GM18951 (cell line): ENCODE data around the gene GDAP1L1.

Source experiments
- POLR2A ChIP-seq: IDR thresholded peaks from 4 replicates; pipeline ENCODE4 v1.6.1; 2011; ENCODE audit warnings: mild to moderate bottlenecking; ENCODE audit not compliant: insufficient read length, insufficient read depth; ENCODE audit errors: extremely low read depth
- in situ Hi-C: fragments of 300-500 bp; cut with MboI; formaldehyde crosslinking; loops from one replicate; pipeline ENCODE4 v1.12.0; 2022; ENCODE audit warnings: low sequenced_read_pairs, mixed read lengths, inconsistent platforms; ENCODE audit not compliant: unreplicated experiment

Gene GDAP1L1

GRCh38 chr20:44247131-44247571 is at the start of gene GDAP1L1:
Gene GDAP1L1, plus strand, starts transcription at chr20:44247308. Its CDS starts 27 bp downstream, at chr20:44247335.
- in situ Hi-C loops, result no loop called here
- TF ChIP-seq POLR2A, result no peak

GRCh38 chr20:44198872-44199271 is 48.2 kb upstream of the GDAP1L1 start:
- in situ Hi-C loops, result no loop called here
- no peak for TF ChIP-seq POLR2A

DNA sequence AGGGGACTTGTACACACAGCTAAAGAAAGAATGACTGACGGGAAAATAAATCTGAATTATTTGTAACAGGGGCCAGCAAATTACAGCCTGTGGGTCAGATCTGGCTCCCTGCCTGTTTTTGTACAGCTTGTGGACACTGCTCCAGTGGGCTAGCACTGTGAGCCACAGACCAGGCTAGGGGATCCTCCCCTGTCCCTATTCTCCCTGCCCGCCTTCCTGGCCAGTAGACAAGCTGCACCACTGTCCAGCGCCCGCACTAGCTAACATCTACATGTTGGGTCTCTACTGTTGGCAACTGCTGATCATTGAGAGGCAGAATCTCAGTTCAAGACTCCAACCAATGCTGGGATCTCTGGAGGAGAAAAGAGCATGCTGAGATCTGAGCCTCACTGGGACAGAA is 47.2 kb upstream of the GDAP1L1 start:
- in situ Hi-C loops, result no loop called here
- TF ChIP-seq POLR2A, result no peak

DNA sequence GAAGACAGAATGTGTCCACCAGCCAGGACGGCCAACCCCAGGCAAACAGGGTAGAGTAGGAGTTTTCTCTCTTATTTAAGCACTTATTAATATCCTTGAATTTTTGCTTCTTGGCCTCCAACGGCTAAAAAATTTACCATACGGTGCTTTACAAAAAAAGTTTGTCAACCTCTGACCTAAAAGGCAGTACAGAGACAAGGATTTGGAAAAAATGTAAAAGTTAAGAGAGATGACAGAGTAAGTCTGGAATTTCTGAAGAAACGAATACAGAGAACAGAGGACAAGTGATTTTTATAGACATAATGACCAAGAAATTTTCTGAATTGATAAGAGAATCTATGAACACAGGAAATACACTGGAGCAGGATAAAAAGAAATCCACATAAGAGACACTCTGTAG is 46.7 kb upstream of the GDAP1L1 start:
- in situ Hi-C loops, result no loop called here
- no peak for TF ChIP-seq POLR2A

DNA sequence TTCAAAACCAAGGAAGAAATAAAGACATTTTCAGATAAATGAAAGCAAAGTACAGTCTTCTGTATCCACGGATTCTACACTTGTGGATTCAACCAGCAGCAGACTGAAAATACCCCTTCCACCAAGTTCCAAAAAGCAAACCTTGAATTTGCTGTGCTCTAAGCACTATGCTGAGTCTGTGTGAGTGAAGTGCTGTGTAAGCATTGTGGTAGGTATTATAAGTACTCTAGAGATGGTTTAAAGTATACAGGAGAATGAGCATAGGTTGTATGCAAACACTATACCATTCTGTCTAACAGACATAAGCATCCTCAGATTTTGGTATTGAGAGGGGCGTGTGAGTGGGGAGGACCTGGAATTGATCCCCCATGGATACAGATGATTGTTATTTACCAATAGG is 46.1 kb upstream of the GDAP1L1 start:
- in situ Hi-C loops, result no loop called here
- no peak for TF ChIP-seq POLR2A

GRCh38 chr20:44203161-44203560 is 43.9 kb upstream of the GDAP1L1 start:
- TF ChIP-seq POLR2A, result no peak
- in situ Hi-C loops, result no loop called here

- in situ Hi-C loops, result no loop called here
- no peak for TF ChIP-seq POLR2A
These were observed 42.8 kb upstream of the GDAP1L1 start for GRCh38 chr20:44204156-44204831.

- in situ Hi-C loops, result no loop called here
- TF ChIP-seq POLR2A, result no peak
These were observed 42.3 kb upstream of the GDAP1L1 start for GRCh38 chr20:44204832-44205215.

DNA sequence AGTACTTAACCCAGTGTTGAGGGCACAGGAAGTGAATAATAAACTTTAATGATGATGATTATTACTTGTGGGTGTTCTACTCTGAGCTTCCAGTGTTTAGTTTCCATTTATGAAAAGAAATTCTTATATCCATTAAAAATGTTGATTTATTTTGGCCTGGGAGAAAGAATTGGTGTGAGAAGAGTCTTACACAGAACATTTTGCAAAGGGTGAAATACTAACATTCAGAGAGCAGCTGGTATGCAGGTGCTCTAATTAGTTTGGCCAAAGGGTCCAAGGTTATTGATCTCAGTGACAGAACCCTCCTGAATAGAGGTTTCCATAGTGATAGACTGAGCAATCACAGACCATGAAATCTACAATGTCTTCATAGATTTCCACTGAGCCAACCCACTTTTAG is 41.0 kb upstream of the GDAP1L1 start:
- in situ Hi-C loops, result no loop called here
- TF ChIP-seq POLR2A, result no peak

GRCh38 chr20:44207126-44207723 is 39.9 kb upstream of the GDAP1L1 start:
- in situ Hi-C loops, result no loop called here
- no peak for TF ChIP-seq POLR2A

DNA sequence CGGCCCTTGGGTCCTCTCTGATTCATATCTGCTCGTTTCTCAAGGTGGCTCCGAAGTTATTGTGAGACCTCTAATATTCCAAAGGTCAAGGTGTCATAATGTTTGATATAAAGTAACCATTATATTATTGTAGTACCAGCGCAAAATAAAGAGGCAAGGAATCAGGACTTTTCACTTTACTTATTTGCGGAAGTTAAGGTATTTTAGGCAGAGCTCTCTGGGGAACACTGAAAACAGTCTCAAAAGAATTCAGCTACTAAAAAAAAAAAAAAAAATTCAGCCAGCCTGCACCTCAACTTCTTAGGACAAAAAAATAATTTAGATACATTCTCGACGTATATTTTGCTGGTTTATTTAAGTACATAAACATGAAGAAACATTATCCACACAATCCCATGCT is 38.9 kb upstream of the GDAP1L1 start:
- TF ChIP-seq POLR2A, result no peak
- in situ Hi-C loops, result no loop called here

DNA sequence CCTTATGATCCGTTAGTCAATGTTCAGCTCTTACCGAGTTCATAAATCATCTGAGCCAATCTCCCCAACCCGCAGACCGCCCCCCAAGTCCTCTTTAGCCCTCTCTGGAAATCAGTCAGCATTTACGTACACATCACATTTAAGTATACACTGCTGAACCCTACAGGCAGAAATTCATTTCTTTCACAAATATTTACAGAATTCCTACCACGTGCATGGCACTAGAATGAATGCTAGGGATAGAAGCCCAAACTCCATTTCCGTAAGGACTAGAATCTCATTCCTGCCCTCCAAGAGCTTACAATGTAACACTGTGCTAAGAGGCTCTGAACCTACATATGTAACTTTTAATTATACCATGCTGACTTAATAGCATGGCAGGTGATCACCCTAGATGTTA is 38.3 kb upstream of the GDAP1L1 start:
- TF ChIP-seq POLR2A, result no peak
- in situ Hi-C loops, result no loop called here

GRCh38 chr20:44209686-44210405 is 37.3 kb upstream of the GDAP1L1 start:
- in situ Hi-C loops, result no loop called here
- TF ChIP-seq POLR2A, result no peak
